ENCODE results near the gene RIPPLY1.

- no peak for TF ChIP-seq CTCF (IDR thresholded peaks at IDR 0.05; ENCODE audit: low read depth, low read length, missing input control)
- TF ChIP-seq REST (IDR thresholded peaks at IDR 0.05), result no peak
Observed at GRCh38 chrX:106897259-106897658, 5.9 kb downstream of the RIPPLY1 start.

All from liver (tissue), 2 donors.